ENCODE measurements around the gene SLC43A3.

The SLC43A3 gene

GRCh38 chr11:57439786-57440185, 12.9 kb upstream of the SLC43A3 start:
- Histone ChIP-seq H3K36me3 (ENCODE audit: control insufficient read depth, low read length) (no peaks in the 10 kb centered on the region), H3K9me3 (ENCODE audit: control insufficient read depth, insufficient read depth, low read length) (no peaks in the 10 kb centered on the region), H4K20me1 (ENCODE audit: control insufficient read depth, insufficient read depth, low read depth, low read length) (no peaks in the 10 kb centered on the region), H3K79me2 (ENCODE audit: control insufficient read depth, low read length) (no peaks in the 10 kb centered on the region), H3K9me2 (replicated peaks; ENCODE audit: control insufficient read depth, low read length) (no peaks in the 10 kb centered on the region), H3F3A (ENCODE audit: control insufficient read depth, insufficient read depth) (no peaks in the 10 kb centered on the region), H3K27me3 (ENCODE audit: control insufficient read depth, low read length) (no peaks in the 10 kb centered on the region; the same call in 1 of the 2 replicates), H3K4me3 (ENCODE audit: low read length) (no peak overlapping the region), H3K27ac (ENCODE audit: low read depth, low read length) (no peak overlapping the region), H3K4me1 (ENCODE audit: control insufficient read depth, low read length) (no peaks in the 10 kb centered on the region), H3K4me2 (ENCODE audit: low read length) (no peak overlapping the region)
- TF ChIP-seq EZH2phosphoT487 (IDR thresholded peaks at IDR 0.05; ENCODE audit: borderline replicate concordance, low read length), result no peak
- TF ChIP-seq CTCF (IDR thresholded peaks at IDR 0.05; ENCODE audit: low read depth, low read length, poor library complexity, severe bottlenecking), result no peak

- no peaks in the 10 kb centered on the region for H3F3A ChIP-seq (ENCODE audit: control insufficient read depth, insufficient read depth)
- H3K4me3 ChIP-seq (ENCODE audit: low read length), result no peak overlapping the region
- H3K9me3 ChIP-seq (ENCODE audit: control insufficient read depth, insufficient read depth, low read length), result no peaks in the 10 kb centered on the region
- no peak overlapping the region for H3K4me2 ChIP-seq (ENCODE audit: low read length)
- no peaks in the 10 kb centered on the region for H3K4me1 ChIP-seq (ENCODE audit: control insufficient read depth, low read length)
- H3K36me3 ChIP-seq (ENCODE audit: control insufficient read depth, low read length), result no peaks in the 10 kb centered on the region
- no peaks in the 10 kb centered on the region for H3K9me2 ChIP-seq (replicated peaks; ENCODE audit: control insufficient read depth, low read length)
- no peaks in the 10 kb centered on the region for H4K20me1 ChIP-seq (ENCODE audit: control insufficient read depth, insufficient read depth, low read depth, low read length)
- no peaks in the 10 kb centered on the region for H3K79me2 ChIP-seq (ENCODE audit: control insufficient read depth, low read length)
- H3K27ac ChIP-seq (ENCODE audit: low read depth, low read length), result no peak overlapping the region
- no peak for TF ChIP-seq CTCF (IDR thresholded peaks at IDR 0.05; ENCODE audit: low read depth, low read length, poor library complexity, severe bottlenecking)
- no peak for TF ChIP-seq EZH2phosphoT487 (IDR thresholded peaks at IDR 0.05; ENCODE audit: borderline replicate concordance, low read length)
- H3K27me3 ChIP-seq (ENCODE audit: control insufficient read depth, low read length), result no peaks in the 10 kb centered on the region; the same call in 1 of the 2 replicates
These were observed 11.7 kb upstream of the SLC43A3 start for GRCh38 chr11:57438345-57439285.

- Histone ChIP-seq H3K4me2 (ENCODE audit: low read length) (no peak overlapping the region), H3K27me3 (ENCODE audit: control insufficient read depth, low read length) (no peaks in the 10 kb centered on the region; the same call in 1 of the 2 replicates), H3K4me1 (ENCODE audit: control insufficient read depth, low read length) (no peaks in the 10 kb centered on the region), H3K79me2 (ENCODE audit: control insufficient read depth, low read length) (no peaks in the 10 kb centered on the region), H3K9me3 (ENCODE audit: control insufficient read depth, insufficient read depth, low read length) (no peaks in the 10 kb centered on the region), H3K9me2 (replicated peaks; ENCODE audit: control insufficient read depth, low read length) (no peaks in the 10 kb centered on the region), H3K36me3 (ENCODE audit: control insufficient read depth, low read length) (no peaks in the 10 kb centered on the region), H3K4me3 (ENCODE audit: low read length) (no peak overlapping the region), H3K27ac (ENCODE audit: low read depth, low read length) (no peak overlapping the region), H3F3A (ENCODE audit: control insufficient read depth, insufficient read depth) (no peaks in the 10 kb centered on the region), H4K20me1 (ENCODE audit: control insufficient read depth, insufficient read depth, low read depth, low read length) (no peaks in the 10 kb centered on the region)
- TF ChIP-seq EZH2phosphoT487 (IDR thresholded peaks at IDR 0.05; ENCODE audit: borderline replicate concordance, low read length) (no peak), CTCF (IDR thresholded peaks at IDR 0.05; ENCODE audit: low read depth, low read length, poor library complexity, severe bottlenecking) (no peak)
These were observed 9.1 kb upstream of the SLC43A3 start for GRCh38 chr11:57436031-57436430.

All from DOHH2 (cell line).